Activated T-helper 2 cell treated with anti-CD3 and anti-CD28 coated beads, Interferon-gamma antibody, Interleukin-2, Interleukin-4, amounts not matched to agents 10 μg/mL and 5 μg/mL and 100 μg/mL, durations not matched to agents 14 hours and 24 hours and 36 hours (primary cell): Measurements from ENCODE around the gene ZEB2. TPM values are rescaled to one million over a fixed set of nuclear protein-coding genes. Genes with fewer than 3 reads are reported as not detected.

Experiments
- DNase-seq: peaks from one replicate; pipeline ENCODE4 v3.0.0; 2021; ENCODE audit warnings: low spot score
- H3K27ac Mint-ChIP-seq: one replicate; pipeline ENCODE4 v1.8.0; 2021; ENCODE audit warnings: mixed read lengths
- H3K27me3 Mint-ChIP-seq: one replicate; pipeline ENCODE4 v1.8.0; 2021; ENCODE audit warnings: low read depth, mixed read lengths
- H3K36me3 Mint-ChIP-seq: one replicate; pipeline ENCODE4 v1.8.0; 2021; ENCODE audit warnings: low read depth, mixed read lengths
- H3K4me1 Mint-ChIP-seq: one replicate; pipeline ENCODE4 v1.8.0; 2021; ENCODE audit warnings: low read depth, mixed read lengths
- H3K4me3 Mint-ChIP-seq: one replicate; pipeline ENCODE4 v1.8.0; 2021; ENCODE audit warnings: low read depth, mild to moderate bottlenecking, moderate library complexity, mixed read lengths
- H3K9me3 Mint-ChIP-seq: one replicate; pipeline ENCODE4 v1.8.0; 2021; ENCODE audit warnings: mixed read lengths
- intact Hi-C: fragments of 100-400 bp; cut with micrococcal nuclease; formaldehyde crosslinking; loops from one replicate; pipeline ENCODE4 v1.15.1; 2023
- total RNA-seq: library from RNA; stranded (reverse); gene quantifications from 2 replicates; pipeline ENCODE4 v1.2.3, GENCODE V29; 2022

Gene ZEB2
- total RNA-seq, 1 donor from 2014 or later: 53.2 TPM

- no peak for DNase-seq
- Mint-ChIP-seq H3K4me3 (no peak overlapping the region), H3K27me3 (no peaks in the 10 kb centered on the region), H3K9me3 (no peaks in the 10 kb centered on the region), H3K27ac (peak overlapping the region; percentile 44), H3K4me1 (peaks cover 21% of the 10 kb centered on the region), H3K36me3 (peaks cover 47% of the 10 kb centered on the region)
- intact Hi-C loops: no loop called here
These were observed 92.9 kb downstream of the ZEB2 start for GRCh38 chr2:144426981-144427479.

GRCh38 chr2:144426355-144426754, 93.6 kb downstream of the ZEB2 start:
- DNase-seq: no peak
- no peak overlapping the region for H3K4me3 Mint-ChIP-seq
- H3K27me3 Mint-ChIP-seq: no peaks in the 10 kb centered on the region
- intact Hi-C loops: no loop called here
- H3K27ac Mint-ChIP-seq: no peak overlapping the region
- peaks cover 53% of the 10 kb centered on the region for H3K36me3 Mint-ChIP-seq
- H3K9me3 Mint-ChIP-seq: no peaks in the 10 kb centered on the region
- H3K4me1 Mint-ChIP-seq: peaks cover 20% of the 10 kb centered on the region

- no peak overlapping the region for H3K4me3 Mint-ChIP-seq
- peak overlapping the region; percentile 36 for H3K27ac Mint-ChIP-seq
- H3K4me1 Mint-ChIP-seq: peaks cover 20% of the 10 kb centered on the region
- no peak for DNase-seq
- no peaks in the 10 kb centered on the region for H3K9me3 Mint-ChIP-seq
- intact Hi-C loops: loop anchor here (2.0 kb wide), 1 partner anchor 30 kb away; no protein-coding TSS in a partner anchor
- H3K27me3 Mint-ChIP-seq: no peaks in the 10 kb centered on the region
- H3K36me3 Mint-ChIP-seq: peaks cover 64% of the 10 kb centered on the region
These were observed 95.2 kb downstream of the ZEB2 start for GRCh38 chr2:144424559-144425240.

- H3K4me3 Mint-ChIP-seq: no peak overlapping the region
- DNase-seq: no peak
- H3K9me3 Mint-ChIP-seq: peaks cover 6% of the 10 kb centered on the region
- peaks cover 60% of the 10 kb centered on the region for H3K36me3 Mint-ChIP-seq
- intact Hi-C loops: no loop called here
- H3K4me1 Mint-ChIP-seq: peaks cover 21% of the 10 kb centered on the region
- H3K27me3 Mint-ChIP-seq: no peaks in the 10 kb centered on the region
- H3K27ac Mint-ChIP-seq: no peak overlapping the region
These were observed 98.1 kb downstream of the ZEB2 start for GRCh38 chr2:144421606-144422510.

- H3K27ac Mint-ChIP-seq: no peak overlapping the region
- H3K4me1 Mint-ChIP-seq: peaks cover 20% of the 10 kb centered on the region
- DNase-seq: no peak
- peaks cover 19% of the 10 kb centered on the region for H3K9me3 Mint-ChIP-seq
- no peaks in the 10 kb centered on the region for H3K27me3 Mint-ChIP-seq
- intact Hi-C loops: no loop called here
- H3K4me3 Mint-ChIP-seq: no peak overlapping the region
- H3K36me3 Mint-ChIP-seq: peaks cover 67% of the 10 kb centered on the region
These were observed 100.7 kb downstream of the ZEB2 start for GRCh38 chr2:144419218-144419617.

- DNase-seq: no peak
- H3K27me3 Mint-ChIP-seq: no peaks in the 10 kb centered on the region
- peaks cover 52% of the 10 kb centered on the region for H3K36me3 Mint-ChIP-seq
- H3K27ac Mint-ChIP-seq: peak overlapping the region; percentile 64
- peaks cover 24% of the 10 kb centered on the region for H3K4me1 Mint-ChIP-seq
- intact Hi-C loops: loop anchor here (2.0 kb wide), 4 partner anchors 91 to 183 kb away; no protein-coding TSS in a partner anchor
- peaks cover 19% of the 10 kb centered on the region for H3K9me3 Mint-ChIP-seq
- H3K4me3 Mint-ChIP-seq: no peak overlapping the region
These were observed 104.5 kb downstream of the ZEB2 start for GRCh38 chr2:144415386-144415785.

GRCh38 chr2:144414324-144414845, 105.5 kb downstream of the ZEB2 start:
- peak overlapping the region; percentile 81 for H3K27ac Mint-ChIP-seq
- H3K27me3 Mint-ChIP-seq: no peaks in the 10 kb centered on the region
- intact Hi-C loops: loop anchor here (1.0 to 5.0 kb wide), 9 partner anchors 31 to 182 kb away; no protein-coding TSS in a partner anchor
- peaks cover 24% of the 10 kb centered on the region for H3K4me1 Mint-ChIP-seq
- no peak overlapping the region for H3K4me3 Mint-ChIP-seq
- DNase-seq: no peak
- peaks cover 19% of the 10 kb centered on the region for H3K9me3 Mint-ChIP-seq
- peaks cover 54% of the 10 kb centered on the region for H3K36me3 Mint-ChIP-seq

GRCh38 chr2:144412709-144413108, 107.2 kb downstream of the ZEB2 start:
- H3K4me3 Mint-ChIP-seq: no peak overlapping the region
- intact Hi-C loops: loop anchor here (5.0 kb wide), 1 partner anchor 40 kb away; no protein-coding TSS in a partner anchor
- no peak overlapping the region for H3K27ac Mint-ChIP-seq
- no peak for DNase-seq
- H3K27me3 Mint-ChIP-seq: no peaks in the 10 kb centered on the region
- peaks cover 22% of the 10 kb centered on the region for H3K4me1 Mint-ChIP-seq
- peaks cover 61% of the 10 kb centered on the region for H3K36me3 Mint-ChIP-seq
- peaks cover 19% of the 10 kb centered on the region for H3K9me3 Mint-ChIP-seq

GRCh38 chr2:144411473-144411872, 108.4 kb downstream of the ZEB2 start:
- intact Hi-C loops: loop anchor here (5.0 kb wide), 1 partner anchor 39 kb away; no protein-coding TSS in a partner anchor
- Mint-ChIP-seq H3K36me3 (peaks cover 61% of the 10 kb centered on the region), H3K4me1 (peaks cover 20% of the 10 kb centered on the region), H3K9me3 (peaks cover 11% of the 10 kb centered on the region), H3K27me3 (no peaks in the 10 kb centered on the region), H3K4me3 (no peak overlapping the region), H3K27ac (no peak overlapping the region)
- no peak for DNase-seq

- intact Hi-C loops: no loop called here
- no peaks in the 10 kb centered on the region for H3K9me3 Mint-ChIP-seq
- no peak overlapping the region for H3K27ac Mint-ChIP-seq
- no peak for DNase-seq
- H3K4me1 Mint-ChIP-seq: peaks cover 21% of the 10 kb centered on the region
- H3K4me3 Mint-ChIP-seq: no peak overlapping the region
- H3K27me3 Mint-ChIP-seq: no peaks in the 10 kb centered on the region
- peaks cover 60% of the 10 kb centered on the region for H3K36me3 Mint-ChIP-seq
These were observed 110.7 kb downstream of the ZEB2 start for GRCh38 chr2:144409241-144409640.

- Mint-ChIP-seq H3K4me1 (peaks cover 13% of the 10 kb centered on the region), H3K27ac (no peak overlapping the region), H3K27me3 (no peaks in the 10 kb centered on the region), H3K36me3 (peaks cover 62% of the 10 kb centered on the region), H3K4me3 (no peak overlapping the region), H3K9me3 (no peaks in the 10 kb centered on the region)
- no peak for DNase-seq
- intact Hi-C loops: no loop called here
These were observed 112.7 kb downstream of the ZEB2 start for GRCh38 chr2:144407262-144407661.

- DNase-seq: no peak
- Mint-ChIP-seq H3K4me1 (peaks cover 18% of the 10 kb centered on the region), H3K4me3 (no peak overlapping the region), H3K36me3 (peaks cover 67% of the 10 kb centered on the region), H3K27me3 (no peaks in the 10 kb centered on the region), H3K9me3 (no peaks in the 10 kb centered on the region), H3K27ac (no peak overlapping the region)
- intact Hi-C loops: no loop called here
These were observed 113.7 kb downstream of the ZEB2 start for GRCh38 chr2:144405982-144406788.
